Naive B cell (primary cell): ENCODE data around the gene FOXL1. TPM values are rescaled to one million over a fixed set of nuclear protein-coding genes. Genes with fewer than 3 reads are reported as not detected.
"Not testable (repeated sequence)": the region's sequence is repeated elsewhere in the genome, so short reads cannot be mapped to it uniquely, and the experiment has no call there.

Source experiments
- ATAC-seq, 2 donors: fragments of 150-1000 bp; cut with Tn5 transposase; 2 replicates each; pipeline ENCODE4 v1.10.0; 2021; ENCODE audit warnings: low read depth in 2 of 2, mild to moderate bottlenecking in 2 of 2, moderate library complexity in 2 of 2
- DNase-seq: peaks from one replicate; pipeline ENCODE4 v3.0.0; 2022
- H3K27ac Mint-ChIP-seq, 6 donors: one replicate each; pipeline ENCODE4 v1.8.0; 2020 to 2022; ENCODE audit warnings: mild to moderate bottlenecking in 6 of 6, mixed read lengths in 6 of 6, moderate library complexity in 5 of 6, inconsistent platforms in 2 of 6
- H3K27me3 Mint-ChIP-seq, 3 donors: one replicate each; pipeline ENCODE4 v1.8.0; 2021 to 2022; ENCODE audit warnings: mixed read lengths in 3 of 3, mild to moderate bottlenecking in 1 of 3
- H3K36me3 Mint-ChIP-seq, 2 donors: one replicate each; pipeline ENCODE4 v1.8.0; 2020 to 2022; ENCODE audit warnings: mixed read lengths in 2 of 2, inconsistent platforms in 1 of 2, mild to moderate bottlenecking in 1 of 2
- H3K4me1 Mint-ChIP-seq, 3 donors: one replicate each; pipeline ENCODE4 v1.8.0; 2020 to 2022; ENCODE audit warnings: mixed read lengths in 3 of 3, inconsistent platforms in 1 of 3, mild to moderate bottlenecking in 1 of 3, moderate library complexity in 1 of 3
- H3K4me3 Mint-ChIP-seq, 8 donors: one replicate each; pipeline ENCODE4 v1.8.0; 2020 to 2022; ENCODE audit warnings: mild to moderate bottlenecking in 8 of 8, mixed read lengths in 8 of 8, moderate library complexity in 8 of 8, inconsistent platforms in 2 of 8
- H3K9me3 Mint-ChIP-seq, 7 donors: one replicate each; pipeline ENCODE4 v1.8.0; 2020 to 2022; ENCODE audit warnings: mixed read lengths in 7 of 7, mild to moderate bottlenecking in 5 of 7, inconsistent platforms in 2 of 7, moderate library complexity in 1 of 7
- polyA plus RNA-seq, 6 donors: library from polyadenylated mRNA; unstranded; fragments of 300-500 nt; fragmentation: Illumina TruSeq; gene quantifications; one replicate each; pipeline ENCODE4 v1.2.3, GENCODE V29; 2021; ENCODE audit warnings: low read depth in 6 of 6

FOXL1 gene
- polyA plus RNA-seq, 6 donors from 2014 or later: not detected

DNA sequence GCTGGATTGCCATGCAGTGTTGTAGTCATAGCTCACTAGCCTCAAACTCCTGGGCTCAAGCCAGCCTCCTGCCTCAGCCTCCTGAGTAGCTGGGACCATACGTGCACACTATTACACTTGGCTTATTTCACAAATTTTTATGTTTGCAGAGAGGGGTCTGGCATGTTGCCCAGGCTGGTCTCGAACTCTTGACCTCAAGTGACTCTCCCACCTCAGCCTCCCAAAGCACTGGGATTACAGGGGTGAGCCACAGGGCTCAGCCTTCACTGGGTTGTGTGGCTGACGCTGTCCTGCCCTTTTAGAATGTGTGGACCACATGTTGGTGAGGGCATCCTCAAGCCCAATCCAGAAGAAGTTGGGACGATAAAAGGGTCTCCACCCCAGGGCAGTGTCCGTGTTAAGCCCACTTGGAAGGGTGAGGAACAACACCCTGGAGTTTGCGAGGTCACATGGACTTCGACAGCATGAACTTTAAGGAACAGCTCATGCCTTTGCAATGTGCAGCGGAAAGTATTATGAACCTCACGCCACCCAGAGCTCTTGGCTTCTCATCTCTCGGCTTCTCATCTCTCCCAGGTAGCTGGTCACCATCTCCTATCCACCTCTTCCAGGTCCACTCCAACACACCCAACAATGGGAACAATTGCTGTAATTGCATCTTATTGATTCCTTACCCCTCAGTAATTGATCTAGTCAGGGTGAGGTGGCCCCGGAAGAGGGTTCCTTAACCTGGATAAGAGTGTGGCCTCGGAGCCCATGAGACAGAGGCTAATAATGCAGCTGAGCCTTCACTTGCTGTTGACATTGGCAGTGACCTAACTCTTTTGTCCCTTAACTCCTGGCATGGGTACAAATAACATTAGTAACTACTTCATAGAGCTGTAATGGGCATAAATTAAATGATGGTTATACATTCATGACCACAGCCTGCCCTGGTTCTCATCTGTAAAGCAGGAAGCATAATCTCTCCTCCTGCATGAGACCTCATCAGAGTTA, 6.7 kb downstream of the FOXL1 start:
- no peak for DNase-seq
- ATAC-seq: no peak
- H3K27me3 Mint-ChIP-seq: peaks cover 37 to 48% (median 41%) of the 10 kb centered on the region in 3 donors
- no peak overlapping the region for H3K4me3 Mint-ChIP-seq
- H3K36me3 Mint-ChIP-seq: no peaks in the 10 kb centered on the region
- no peak overlapping the region for H3K27ac Mint-ChIP-seq
- H3K4me1 Mint-ChIP-seq: no peaks in the 10 kb centered on the region
- H3K9me3 Mint-ChIP-seq: no peaks in the 10 kb centered on the region

DNA sequence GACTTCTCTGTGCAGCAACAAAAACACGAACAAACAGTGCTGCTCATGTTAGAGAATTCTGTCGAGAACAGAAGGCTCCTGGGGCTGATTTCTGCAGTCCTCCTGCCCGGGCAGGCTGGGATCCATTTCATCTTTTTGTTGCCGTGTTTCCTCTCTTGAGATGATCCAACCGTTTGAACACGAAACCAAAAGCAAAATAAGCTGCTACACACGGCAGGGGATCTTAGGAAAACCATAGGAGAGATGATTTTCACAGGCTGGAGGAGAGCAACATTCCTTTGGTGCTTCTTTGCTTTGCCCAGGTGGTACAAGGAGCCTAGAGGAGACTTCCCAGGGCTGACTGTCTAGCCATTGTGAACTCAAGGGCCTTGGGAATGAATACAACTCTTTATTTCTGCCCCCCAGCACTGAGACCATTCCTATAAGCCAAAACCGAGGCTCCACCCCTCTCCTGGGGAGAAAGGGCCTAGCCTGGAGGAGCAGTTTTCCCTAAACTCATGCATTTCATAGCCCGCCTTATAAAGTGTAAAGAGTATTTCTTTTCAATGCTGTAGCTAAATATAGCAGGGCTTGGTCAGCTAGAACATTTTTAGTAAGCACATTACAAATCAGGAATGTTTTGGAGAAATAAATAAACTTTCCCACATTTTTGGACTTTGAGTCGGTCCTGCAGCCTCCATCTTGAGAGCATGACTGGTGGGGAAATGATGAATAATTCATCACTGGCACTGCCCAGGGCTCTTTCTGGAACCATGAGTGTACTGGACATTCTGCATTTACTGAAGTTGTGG, 7.7 kb downstream of the FOXL1 start:
- no peak overlapping the region for H3K4me3 Mint-ChIP-seq
- no peak for DNase-seq
- peaks cover 30 to 41% (median 33%) of the 10 kb centered on the region in 3 donors for H3K27me3 Mint-ChIP-seq
- H3K27ac Mint-ChIP-seq: no peak overlapping the region
- H3K4me1 Mint-ChIP-seq: no peaks in the 10 kb centered on the region
- no peaks in the 10 kb centered on the region for H3K36me3 Mint-ChIP-seq
- peaks cover 0 to under 1% (median 0%) of the 10 kb centered on the region in 7 donors for H3K9me3 Mint-ChIP-seq
- no peak for ATAC-seq

DNA sequence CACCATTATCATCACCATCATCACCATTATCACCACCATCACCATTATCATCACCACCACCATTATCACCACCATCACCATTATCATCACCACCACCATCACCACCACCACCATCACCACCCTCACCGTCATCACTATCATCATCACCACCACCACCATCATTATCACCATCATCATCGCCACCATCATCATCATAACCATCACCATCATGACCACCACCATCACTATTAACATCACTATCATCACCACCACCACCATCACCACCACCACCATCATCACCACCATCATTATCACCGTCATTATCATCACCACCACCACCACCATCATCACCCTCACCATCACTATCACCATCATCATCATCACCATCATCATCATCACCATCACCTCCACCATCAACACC, 9.1 kb downstream of the FOXL1 start:
- Mint-ChIP-seq H3K4me3 (no peak overlapping the region), H3K36me3 (no peaks in the 10 kb centered on the region), H3K9me3 (peaks cover 0 to 5% (median 0%) of the 10 kb centered on the region in 7 donors), H3K4me1 (no peaks in the 10 kb centered on the region), H3K27me3 (peaks cover 30 to 38% (median 33%) of the 10 kb centered on the region in 3 donors), H3K27ac (no peak overlapping the region)
- ATAC-seq: no peak
- no peak for DNase-seq

DNA sequence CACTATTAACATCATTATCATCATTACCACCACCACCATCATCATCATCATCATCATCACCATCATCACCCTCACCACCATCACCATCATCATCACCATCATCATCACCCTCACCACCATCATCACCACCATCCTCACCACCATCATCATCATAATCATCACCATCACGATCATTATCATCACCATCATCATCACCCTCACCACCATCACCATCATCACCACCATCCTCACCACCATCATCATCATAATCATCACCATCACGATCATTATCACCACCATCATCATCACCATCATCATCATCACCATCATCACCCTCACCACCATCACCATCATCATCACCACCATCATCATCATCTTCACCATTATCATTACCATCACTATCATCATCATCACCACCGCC, 9.6 kb downstream of the FOXL1 start:
- not testable (repeated sequence) for DNase-seq, H3K9me3 Mint-ChIP-seq, H3K36me3 Mint-ChIP-seq, H3K27ac Mint-ChIP-seq, H3K4me3 Mint-ChIP-seq, ATAC-seq, H3K4me1 Mint-ChIP-seq
- peaks cover 32 to 37% (median 34%) of the 10 kb centered on the region in 3 donors for H3K27me3 Mint-ChIP-seq

DNA sequence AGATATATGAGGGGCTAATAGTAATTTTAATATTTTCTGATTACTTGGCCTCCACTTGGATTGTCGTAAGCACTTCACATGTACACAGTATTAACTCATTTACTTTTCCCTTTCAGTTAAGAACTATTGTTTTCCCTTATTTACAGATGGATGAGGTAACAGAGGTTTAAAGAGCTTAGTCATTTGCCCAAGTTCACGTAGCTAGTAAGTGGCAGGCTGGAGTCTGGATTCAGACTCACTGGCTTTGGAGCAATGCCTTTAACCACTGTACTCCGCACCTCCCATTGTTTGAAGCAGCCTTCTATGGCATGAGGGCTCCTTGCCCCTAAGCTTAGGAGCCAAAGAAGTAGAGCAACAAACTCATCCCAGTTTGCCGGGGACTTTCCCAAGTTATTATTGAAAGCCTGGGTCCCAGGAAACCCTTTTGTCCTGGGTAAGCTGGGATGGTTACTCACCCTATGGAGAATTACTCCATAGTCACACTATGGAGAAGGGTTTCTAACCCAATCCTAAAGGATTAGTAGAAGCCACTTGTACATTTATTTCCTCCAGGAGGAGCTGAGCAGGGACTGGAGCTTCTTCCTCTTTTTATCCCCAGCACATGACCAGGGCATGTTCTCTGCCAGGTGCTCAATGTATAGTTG, 12.3 kb downstream of the FOXL1 start:
- ATAC-seq (no peak), DNase-seq (no peak)
- peaks cover 29 to 40% (median 30%) of the 10 kb centered on the region in 3 donors for H3K27me3 Mint-ChIP-seq
- no peak overlapping the region for H3K27ac Mint-ChIP-seq
- peaks cover 0 to 5% (median 0%) of the 10 kb centered on the region in 7 donors for H3K9me3 Mint-ChIP-seq
- no peak overlapping the region for H3K4me3 Mint-ChIP-seq
- H3K4me1 Mint-ChIP-seq: no peaks in the 10 kb centered on the region
- H3K36me3 Mint-ChIP-seq: no peaks in the 10 kb centered on the region

DNA sequence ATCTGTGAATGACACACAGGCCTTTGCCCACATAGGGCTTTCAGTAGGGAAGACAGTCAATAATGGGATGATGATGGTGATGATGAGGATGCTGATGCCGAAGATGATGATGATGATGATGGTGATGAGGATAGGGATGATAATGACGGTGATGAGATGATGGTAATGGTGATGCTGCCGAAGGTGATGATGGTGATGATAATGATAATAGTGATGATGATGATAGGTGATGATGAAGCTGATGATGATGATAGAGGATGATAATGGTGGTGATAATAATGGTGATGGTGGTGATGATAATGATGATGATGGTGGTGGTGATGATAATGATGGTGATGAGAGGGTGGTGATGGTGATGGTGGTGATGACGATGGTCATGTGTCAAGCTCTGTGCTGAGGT, 12.9 kb downstream of the FOXL1 start:
- H3K27ac Mint-ChIP-seq: no peak overlapping the region
- no peak overlapping the region for H3K4me3 Mint-ChIP-seq
- peaks cover 0 to 5% (median 0%) of the 10 kb centered on the region in 7 donors for H3K9me3 Mint-ChIP-seq
- no peak for DNase-seq
- no peaks in the 10 kb centered on the region for H3K36me3 Mint-ChIP-seq
- ATAC-seq: no peak
- no peaks in the 10 kb centered on the region for H3K4me1 Mint-ChIP-seq
- peaks cover 29 to 38% (median 32%) of the 10 kb centered on the region in 3 donors for H3K27me3 Mint-ChIP-seq

DNA sequence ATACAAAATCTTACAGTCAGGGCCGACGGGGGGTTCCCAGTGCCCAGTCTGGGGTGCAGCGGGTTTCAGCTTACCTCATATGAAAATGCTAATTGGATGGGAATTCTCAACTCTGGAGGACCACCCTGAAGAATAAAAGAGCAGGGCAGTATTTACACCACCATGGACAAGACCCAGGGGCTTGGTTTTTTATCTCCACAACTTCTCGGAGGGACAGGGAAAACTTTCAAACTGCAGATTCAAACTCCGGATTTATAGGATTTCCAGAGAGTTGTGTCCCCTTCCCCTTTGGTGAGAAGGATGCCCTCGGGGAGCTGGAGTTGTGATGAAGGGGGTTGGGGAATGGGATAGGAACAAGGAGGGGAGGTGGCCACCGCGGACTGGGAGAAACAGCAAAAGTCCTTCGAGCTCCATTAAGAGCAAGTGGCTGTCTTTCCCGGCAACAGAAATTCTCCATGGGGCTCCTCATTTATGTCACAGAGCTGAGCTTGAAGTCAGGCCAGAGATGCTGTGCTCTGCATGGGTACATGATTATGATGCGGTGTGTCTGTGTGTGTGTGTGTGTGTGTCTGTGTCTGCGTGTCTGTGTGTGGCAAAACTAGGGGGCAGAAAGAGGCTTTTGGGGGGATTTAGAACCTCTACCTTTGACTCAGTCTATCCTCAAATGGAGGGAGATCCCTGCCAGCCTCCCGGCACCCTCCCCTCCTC, 15.7 kb downstream of the FOXL1 start:
- H3K36me3 Mint-ChIP-seq: peaks cover 0 to 7% of the 10 kb centered on the region in 2 donors
- H3K4me1 Mint-ChIP-seq: no peaks in the 10 kb centered on the region
- H3K9me3 Mint-ChIP-seq: peaks cover 0 to 5% (median 0%) of the 10 kb centered on the region in 7 donors
- no peak overlapping the region for H3K4me3 Mint-ChIP-seq
- no peak for ATAC-seq
- H3K27me3 Mint-ChIP-seq: peaks cover 36 to 48% (median 42%) of the 10 kb centered on the region in 3 donors
- DNase-seq: no peak
- H3K27ac Mint-ChIP-seq: no peak overlapping the region

DNA sequence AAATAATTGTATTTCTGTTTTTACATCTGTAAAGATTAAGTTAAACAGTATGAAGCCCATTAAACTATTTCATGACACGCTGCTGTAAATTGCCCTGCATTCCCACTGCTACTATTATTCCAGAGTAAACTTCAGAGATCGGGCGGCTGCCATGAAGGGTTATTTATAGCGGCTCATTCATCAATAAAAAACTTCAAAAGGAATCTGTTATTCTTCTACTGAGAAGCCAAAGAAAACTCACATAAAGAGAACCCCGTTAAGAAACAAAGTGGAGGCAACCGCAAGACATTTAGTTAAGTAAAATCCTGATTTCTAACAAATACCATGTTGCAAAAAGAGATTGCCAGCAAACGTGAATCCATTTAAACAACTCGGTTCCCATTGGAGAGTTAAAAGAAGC, 16.4 kb downstream of the FOXL1 start:
- peaks cover 0 to 5% (median 0%) of the 10 kb centered on the region in 7 donors for H3K9me3 Mint-ChIP-seq
- H3K36me3 Mint-ChIP-seq: peaks cover 0 to 7% of the 10 kb centered on the region in 2 donors
- H3K27ac Mint-ChIP-seq: no peak overlapping the region
- H3K4me1 Mint-ChIP-seq: no peaks in the 10 kb centered on the region
- peaks cover 34 to 53% (median 47%) of the 10 kb centered on the region in 3 donors for H3K27me3 Mint-ChIP-seq
- no peak for ATAC-seq
- H3K4me3 Mint-ChIP-seq: no peak overlapping the region
- DNase-seq: no peak

DNA sequence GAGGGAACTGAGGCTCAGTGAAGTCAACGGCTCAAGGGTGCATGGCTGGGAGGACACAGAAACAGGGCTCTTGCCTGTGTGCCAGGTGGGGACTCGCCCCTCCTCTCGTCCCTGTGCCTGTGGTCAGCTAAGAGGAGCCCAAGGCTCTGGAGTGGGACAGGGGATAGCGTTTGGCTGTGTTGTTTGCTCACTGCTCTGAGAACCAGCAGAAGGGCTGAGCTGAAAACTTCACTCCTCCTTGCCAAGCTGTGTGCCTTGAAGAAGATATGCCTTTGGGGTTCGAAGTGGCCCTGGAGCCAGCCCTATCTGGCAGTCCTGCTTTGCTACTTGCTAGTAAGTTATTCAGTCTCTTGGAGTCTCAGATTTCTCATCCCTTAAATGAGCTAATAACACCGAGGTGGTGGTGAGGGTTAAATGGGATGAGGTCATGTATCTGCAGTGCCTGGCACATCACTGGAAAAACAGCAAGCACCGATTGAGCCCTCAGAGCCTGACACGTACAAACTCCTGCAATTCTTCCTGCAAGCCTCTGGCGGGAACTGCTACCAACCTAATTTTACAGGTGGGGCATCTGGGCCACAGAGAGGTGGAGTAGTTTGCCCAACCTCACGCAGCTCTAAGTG, 17.7 kb downstream of the FOXL1 start:
- Mint-ChIP-seq H3K27me3 (peaks cover 43 to 51% (median 48%) of the 10 kb centered on the region in 3 donors), H3K27ac (no peak overlapping the region), H3K9me3 (peaks cover 0 to 4% (median 0%) of the 10 kb centered on the region in 7 donors), H3K36me3 (peaks cover 0 to 7% of the 10 kb centered on the region in 2 donors), H3K4me1 (no peaks in the 10 kb centered on the region), H3K4me3 (no peak overlapping the region)
- no peak for ATAC-seq
- DNase-seq: no peak

DNA sequence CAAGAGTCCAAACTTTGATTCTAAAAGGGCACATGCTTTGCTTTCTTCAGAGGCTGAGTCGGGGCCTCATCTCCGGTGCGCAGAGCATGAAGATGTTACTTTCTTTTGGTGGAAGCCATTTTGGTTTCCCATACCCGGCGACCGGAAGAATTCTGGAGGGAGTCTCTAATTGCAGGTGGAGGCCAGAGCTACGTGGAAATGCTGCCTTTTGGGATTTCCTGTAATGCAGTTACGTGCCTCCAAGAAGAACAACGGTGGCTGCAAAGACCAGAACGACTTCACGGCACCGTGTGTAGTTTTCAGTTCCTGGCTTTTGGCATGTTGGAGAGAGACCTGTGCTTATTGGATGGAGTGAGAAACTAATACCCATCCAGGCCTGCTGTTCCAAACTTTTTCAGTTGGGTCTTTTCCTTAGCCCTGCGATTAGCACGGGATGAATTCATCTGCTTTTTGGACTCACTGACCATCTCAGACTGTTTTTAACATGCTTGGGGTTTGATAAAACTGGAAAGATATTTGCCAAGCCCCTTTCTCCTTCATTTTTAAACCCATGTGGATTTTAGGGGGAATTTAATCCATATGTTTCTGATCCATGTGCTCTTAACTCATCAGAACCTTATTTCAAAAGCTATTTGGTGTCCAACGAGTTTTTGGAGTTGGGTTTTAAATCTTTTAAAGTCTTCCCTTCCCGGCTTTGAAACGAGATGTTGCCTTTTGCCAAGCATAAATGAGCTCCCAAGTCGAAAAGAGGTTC, 19.0 kb downstream of the FOXL1 start:
- DNase-seq: no peak
- no peak for ATAC-seq
- peaks cover 0 to 2% (median 0%) of the 10 kb centered on the region in 7 donors for H3K9me3 Mint-ChIP-seq
- no peaks in the 10 kb centered on the region for H3K4me1 Mint-ChIP-seq
- H3K27me3 Mint-ChIP-seq: peaks cover 43 to 53% (median 45%) of the 10 kb centered on the region in 3 donors
- peaks cover 0 to 7% of the 10 kb centered on the region in 2 donors for H3K36me3 Mint-ChIP-seq
- no peak overlapping the region for H3K4me3 Mint-ChIP-seq
- H3K27ac Mint-ChIP-seq: no peak overlapping the region

DNA sequence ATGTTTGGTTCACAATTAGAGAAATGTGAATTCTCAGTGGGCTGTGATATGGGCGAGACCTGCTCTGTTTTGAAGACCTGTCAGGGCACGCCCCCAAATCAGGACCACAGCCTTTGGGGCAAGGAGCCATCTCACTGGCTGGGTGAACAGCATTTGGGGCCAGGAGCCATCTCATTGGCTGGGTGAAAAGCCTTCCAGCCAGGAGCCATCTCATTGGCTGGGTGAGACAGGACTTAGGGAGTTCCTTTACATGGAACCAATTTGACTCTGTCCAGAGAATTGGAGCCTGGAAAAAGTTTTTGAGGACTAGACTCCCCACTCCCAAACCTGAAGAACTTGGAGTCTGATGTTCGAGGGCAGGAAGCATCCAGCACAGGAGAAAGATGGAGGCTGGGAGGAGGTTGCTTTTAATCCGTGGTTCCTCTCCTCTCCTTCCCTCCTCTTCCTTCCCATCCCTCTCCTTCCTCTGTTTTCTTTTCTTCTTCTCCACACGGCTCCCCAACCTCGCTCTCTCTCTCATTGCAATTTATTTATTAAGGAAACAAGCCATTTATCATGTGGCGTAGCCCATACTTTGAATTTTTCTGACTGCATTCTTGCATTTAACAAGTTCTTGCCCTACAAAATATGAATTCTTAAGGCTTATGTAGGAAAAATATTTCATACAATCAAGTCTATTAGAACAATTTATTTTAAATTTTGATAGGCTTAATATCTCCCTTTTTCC, 19.7 kb downstream of the FOXL1 start:
- Mint-ChIP-seq H3K36me3 (peaks cover 0 to 7% of the 10 kb centered on the region in 2 donors), H3K27ac (peak overlapping the region in 1 of 6 donors; percentile 3), H3K4me1 (no peaks in the 10 kb centered on the region), H3K27me3 (peaks cover 41 to 58% (median 42%) of the 10 kb centered on the region in 3 donors), H3K4me3 (no peak overlapping the region), H3K9me3 (peaks cover 0 to 2% (median 0%) of the 10 kb centered on the region in 7 donors)
- ATAC-seq: no peak
- no peak for DNase-seq
